IMR-90 (cell line): ENCODE results near the gene IGDCC3. TPM values are rescaled to one million over a fixed set of nuclear protein-coding genes. Genes with fewer than 3 reads are reported as not detected.

Source experiments
- ATAC-seq: fragments of 200-7000 bp; cut with Tn5 transposase; 2 replicates; pipeline ENCODE4 v1.9.1; 2020; ENCODE audit warnings: low read depth, mild to moderate bottlenecking, moderate library complexity
- BruUV-seq: library from RNA; stranded (reverse); fragments of 400-500 nt; replicated peaks from 2 replicates; lab custom pipeline; 2021; lab: Mats Ljungman, UMichigan
- CTCF ChIA-PET: fragments of 300-600 bp; formaldehyde crosslinking; extraction: SDS; loops from one replicate; lab custom pipeline; 2021; ENCODE audit warnings: antibody characterized with exemption; lab: Yijun Ruan, JAX
- POLR2A ChIA-PET: fragments of 300-600 bp; sonication (Branson Sonifier 250); formaldehyde crosslinking; loops from one replicate; lab custom pipeline; 2022; ENCODE audit warnings: antibody characterized with exemption; ENCODE audit not compliant: unreplicated experiment; lab: Charles Lee
- DNase-seq: peaks from one replicate; pipeline ENCODE4 v3.0.0; 2013
- H2AFZ ChIP-seq: replicated peaks from 2 replicates; pipeline ENCODE3; 2013; ENCODE audit warnings: low read length, mild to moderate bottlenecking; ENCODE audit not compliant: poor library complexity
- H2AK5ac ChIP-seq: 2 replicates; pipeline ENCODE4 v1.6.1; 2013; ENCODE audit warnings: low read depth, low read length, inconsistent platforms
- H2AK9ac ChIP-seq: replicated peaks from 2 replicates; pipeline ENCODE3; 2013; ENCODE audit warnings: mild to moderate bottlenecking, low read depth, low read length, moderate library complexity; ENCODE audit not compliant: poor library complexity
- H2BK120ac ChIP-seq: 2 replicates; pipeline ENCODE4 v1.6.1; 2013; ENCODE audit warnings: low read depth, low read length, inconsistent platforms
- H2BK15ac ChIP-seq: 3 replicates; pipeline ENCODE4 v1.6.1; 2013; ENCODE audit warnings: low read depth, low read length, inconsistent platforms
- H2BK20ac ChIP-seq: 2 replicates; pipeline ENCODE4 v1.6.1; 2013; ENCODE audit warnings: low read depth, mild to moderate bottlenecking, inconsistent platforms, low read length, moderate library complexity
- H2BK5ac ChIP-seq: 2 replicates; pipeline ENCODE4 v1.6.1; 2013; ENCODE audit warnings: mild to moderate bottlenecking, low read depth, low read length, inconsistent platforms; ENCODE audit not compliant: poor library complexity, severe bottlenecking
- H3K14ac ChIP-seq: replicated peaks from 2 replicates; pipeline ENCODE4 v1.6.1; 2013; ENCODE audit warnings: low read depth, low read length, inconsistent platforms
- H3K18ac ChIP-seq: 2 replicates; pipeline ENCODE4 v1.6.1; 2013; ENCODE audit warnings: low read depth, low read length, control low read depth
- H3K23ac ChIP-seq: 2 replicates; pipeline ENCODE4 v1.6.1; 2013; ENCODE audit warnings: low read depth, low read length, inconsistent platforms
- H3K27ac ChIP-seq: 2 replicates; pipeline ENCODE4 v1.5.1; 2013; ENCODE audit warnings: mild to moderate bottlenecking, control low read depth, low read length; ENCODE audit not compliant: insufficient read depth
- H3K27me3 ChIP-seq: 2 replicates; pipeline ENCODE4 v1.6.1; 2013; ENCODE audit warnings: low read length; ENCODE audit not compliant: control insufficient read depth, insufficient read depth
- H3K36me3 ChIP-seq: 2 replicates; pipeline ENCODE4 v1.6.1; 2013; ENCODE audit warnings: low read length, mixed read lengths; ENCODE audit not compliant: control insufficient read depth, insufficient read depth
- H3K4ac ChIP-seq: 2 replicates; pipeline ENCODE4 v1.6.1; 2013; ENCODE audit warnings: low read depth, low read length, inconsistent platforms
- H3K4me1 ChIP-seq: 2 replicates; pipeline ENCODE4 v1.6.1; 2013; ENCODE audit warnings: low read length, mixed read lengths; ENCODE audit not compliant: control insufficient read depth, insufficient read depth
- H3K4me2 ChIP-seq: 2 replicates; pipeline ENCODE4 v1.6.1; 2013; ENCODE audit warnings: low read depth, mild to moderate bottlenecking, control low read depth, low read length, moderate library complexity
- H3K4me3 ChIP-seq: 2 replicates; pipeline ENCODE4 v1.5.1; 2013; ENCODE audit warnings: low read depth, mild to moderate bottlenecking, control low read depth, low read length, moderate library complexity; ENCODE audit not compliant: insufficient read depth
- H3K56ac ChIP-seq: 2 replicates; pipeline ENCODE4 v1.6.1; 2013; ENCODE audit warnings: low read length, inconsistent platforms; ENCODE audit not compliant: insufficient read depth; ENCODE audit errors: extremely low read depth
- H3K79me1 ChIP-seq, 2 experiments: 2 replicates each; pipeline ENCODE4 v1.6.1; 2013; ENCODE audit warnings: low read length in 2 of 2, inconsistent platforms in 1 of 2, low read depth in 1 of 2
- H3K9ac ChIP-seq: 2 replicates; pipeline ENCODE4 v1.6.1; 2013; ENCODE audit warnings: low read depth, low read length, control low read depth
- H3K9me1 ChIP-seq: 2 replicates; pipeline ENCODE4 v1.6.1; 2013; ENCODE audit warnings: low read length, inconsistent platforms; ENCODE audit not compliant: insufficient read depth
- H3K9me3 ChIP-seq: 2 replicates; pipeline ENCODE4 v1.6.1; 2013; ENCODE audit warnings: low read length; ENCODE audit not compliant: control insufficient read depth, insufficient read depth
- H4K20me1 ChIP-seq: 2 replicates; pipeline ENCODE4 v1.6.1; 2013; ENCODE audit warnings: low read length, inconsistent platforms; ENCODE audit not compliant: insufficient read depth
- H4K5ac ChIP-seq: 2 replicates; pipeline ENCODE4 v1.6.1; 2013; ENCODE audit warnings: mild to moderate bottlenecking, low read depth, low read length, control low read depth
- H4K8ac ChIP-seq, 2 experiments: 2 replicates each; pipeline ENCODE4 v1.6.1; 2013; ENCODE audit warnings: low read depth in 2 of 2, low read length in 2 of 2, control low read depth in 1 of 2, inconsistent platforms in 1 of 2
- H4K91ac ChIP-seq: 2 replicates; pipeline ENCODE4 v1.6.1; 2013; ENCODE audit warnings: low read depth, low read length, inconsistent platforms; ENCODE audit not compliant: insufficient read depth
- BHLHE40 ChIP-seq: fragments of 150-350 bp; IDR thresholded peaks from 2 replicates; pipeline ENCODE4 v1.6.1; 2016; ENCODE audit warnings: mild to moderate bottlenecking, low read depth, low read length
- CEBPB ChIP-seq: IDR thresholded peaks from 2 replicates; pipeline ENCODE4 v1.6.1; 2012; ENCODE audit warnings: low read depth, low read length, improper control_type of control experiment
- CHD1 ChIP-seq: IDR thresholded peaks from 2 replicates; pipeline ENCODE4 v1.6.1; 2012; ENCODE audit warnings: low read depth, low read length, improper control_type of control experiment
- CTCF ChIP-seq: conservative IDR thresholded peaks from 2 replicates; pipeline ENCODE4 v1.5.1; 2012; ENCODE audit warnings: mild to moderate bottlenecking, low read depth, low read length, improper control_type of control experiment
- ELK1 ChIP-seq: fragments of 150-350 bp; IDR thresholded peaks from 2 replicates; pipeline ENCODE4 v1.6.1; 2016; ENCODE audit warnings: low read depth, mild to moderate bottlenecking, low read length, moderate library complexity, borderline replicate concordance
- FOS ChIP-seq: fragments of 150-350 bp; IDR thresholded peaks from 2 replicates; pipeline ENCODE4 v1.6.1; 2016; ENCODE audit warnings: low read depth, low read length
- MAFK ChIP-seq: IDR thresholded peaks from 2 replicates; pipeline ENCODE4 v1.6.1; 2012; ENCODE audit warnings: low read depth, low read length, improper control_type of control experiment
- MAZ ChIP-seq: IDR thresholded peaks from 2 replicates; pipeline ENCODE4 v1.6.1; 2012; ENCODE audit warnings: low read depth, mild to moderate bottlenecking, low read length, improper control_type of control experiment, moderate library complexity, borderline replicate concordance
- MXI1 ChIP-seq: IDR thresholded peaks from 2 replicates; pipeline ENCODE4 v1.6.1; 2012; ENCODE audit warnings: low read depth, mild to moderate bottlenecking, low read length, moderate library complexity, borderline replicate concordance
- NFE2L2 ChIP-seq: fragments of 150-350 bp; IDR thresholded peaks from 2 replicates; pipeline ENCODE4 v1.6.1; 2016; ENCODE audit warnings: low read depth, mild to moderate bottlenecking, low read length
- POLR2A ChIP-seq: IDR thresholded peaks from 2 replicates; pipeline ENCODE4 v1.6.1; 2012; ENCODE audit warnings: mild to moderate bottlenecking, low read depth, low read length
- RAD21 ChIP-seq: IDR thresholded peaks from 2 replicates; pipeline ENCODE4 v1.6.1; 2012; ENCODE audit warnings: low read length, improper control_type of control experiment
- RCOR1 ChIP-seq: IDR thresholded peaks from 2 replicates; pipeline ENCODE4 v1.6.1; 2012; ENCODE audit warnings: mild to moderate bottlenecking, low read length, improper control_type of control experiment; ENCODE audit not compliant: insufficient replicate concordance
- RFX5 ChIP-seq: IDR thresholded peaks from 2 replicates; pipeline ENCODE4 v1.8.0; 2012; ENCODE audit warnings: low read depth, mild to moderate bottlenecking, low read length, moderate library complexity
- SMC3 ChIP-seq: fragments of 150-350 bp; IDR thresholded peaks from 2 replicates; pipeline ENCODE4 v1.6.1; 2016; ENCODE audit warnings: low read depth, mild to moderate bottlenecking, antibody characterized with exemption, low read length, moderate library complexity
- USF2 ChIP-seq: fragments of 150-350 bp; IDR thresholded peaks from 2 replicates; pipeline ENCODE4 v1.6.1; 2017; ENCODE audit warnings: mild to moderate bottlenecking, antibody characterized with exemption, low read length, low read depth
- WGBS, 2 experiments: methylation state at CpG; one replicate each; pipeline versions ENCODE4 v1.1.5 to v1.1.7; 2013; ENCODE audit warnings: missing lambda C conversion rate in 2 of 2; ENCODE audit not compliant: insufficient read length in 1 of 2; ENCODE audit errors: extremely low coverage in 2 of 2; 5-methylcytosine and 5-hydroxymethylcytosine counted together
- dilution Hi-C: fragments of 300-500 bp; cut with HindIII; formaldehyde crosslinking; loops from one replicate; pipeline ENCODE4 v1.14.3; 2018; ENCODE audit warnings: low sequenced_read_pairs; ENCODE audit not compliant: unreplicated experiment
- in situ Hi-C: fragments of 300-500 bp; cut with MboI; formaldehyde crosslinking; loops from 3 replicates; pipeline ENCODE4 v1.14.3; 2019; ENCODE audit warnings: low sequenced_read_pairs, inconsistent platforms, mixed read lengths
- intact Hi-C: fragments of 100-400 bp; cut with micrococcal nuclease; formaldehyde crosslinking; loops from 2 replicates; pipeline ENCODE4 v1.10.0; 2022
- polyA plus RNA-seq, 3 experiments: library from polyadenylated mRNA; depleted of rRNA; stranded (reverse); fragments of >200 nt; gene quantifications; 2 replicates each; pipeline ENCODE4 v1.2.3, GENCODE V29; 2012; ENCODE audit warnings: low replicate concordance in 1 of 3
- total RNA-seq: library from RNA; depleted of rRNA; stranded (reverse); fragments of >200 nt; gene quantifications from 2 replicates; pipeline ENCODE4 v1.2.3, GENCODE V29; 2012

Gene IGDCC3
- total and polyA plus RNA-seq, 2 of the 4 experiments (the other 2 are of a cell fraction) = 0.18 to 0.19 TPM

- POLR2A ChIA-PET = no interaction called here
- in situ Hi-C loops = no loop called here
- intact Hi-C loops = no loop called here
Observed at GRCh38 chr15:65298731-65299130, 79.1 kb downstream of the IGDCC3 start.

More at GRCh38 chr15:65298731-65299130, 79.1 kb downstream of the IGDCC3 start:
- Histone ChIP-seq H3K9me1 (no peaks in the 10 kb centered on the region), H3K18ac (no peak overlapping the region), H3K56ac (no peak overlapping the region), H3K4ac (no peak overlapping the region), H3K4me1 (peaks cover 3% of the 10 kb centered on the region), H2BK5ac (no peak overlapping the region), H2BK15ac (no peak overlapping the region), H2BK20ac (no peak overlapping the region), H2AK9ac (no peak overlapping the region), H3K27me3 (no peaks in the 10 kb centered on the region), H3K23ac (no peak overlapping the region), H3K9me3 (no peaks in the 10 kb centered on the region), H3K14ac (no peak overlapping the region), H4K5ac (no peak overlapping the region), H3K36me3 (no peaks in the 10 kb centered on the region), H4K20me1 (0 out of 2 replicates have a peak, but pooled peaks cover 4% of the 10 kb centered on the region), H3K27ac (no peak overlapping the region), H4K8ac (no peak overlapping the region), H2AFZ (no peak overlapping the region), H3K9ac (no peak overlapping the region), H2BK120ac (no peak overlapping the region), H2AK5ac (no peak overlapping the region), H3K79me1 (no peaks in the 10 kb centered on the region), H3K4me3 (no peak overlapping the region), H4K91ac (no peak overlapping the region), H3K4me2 (no peak overlapping the region)
- no TSS peak for BruUV-seq
- WGBS, 2 experiments = no CpG with 5 or more reads among the region's 11 CpGs
- TF ChIP-seq CHD1 = no peak
- TF ChIP-seq MAFK = no peak
- no peak for TF ChIP-seq MAZ
- TF ChIP-seq FOS = no peak
- TF ChIP-seq POLR2A = no peak
- no peak for TF ChIP-seq NFE2L2
- no peak for TF ChIP-seq RFX5
- no peak for TF ChIP-seq USF2
- no peak for TF ChIP-seq BHLHE40
- TF ChIP-seq MXI1 = no peak
- TF ChIP-seq SMC3 = no peak
- TF ChIP-seq RAD21 = no peak
- no peak for TF ChIP-seq CEBPB
- no peak for TF ChIP-seq RCOR1
- TF ChIP-seq ELK1 = no peak
- TF ChIP-seq CTCF = no peak
- DNase-seq = no peak
- dilution Hi-C loops = no loop called here
- ATAC-seq = no peak
- CTCF ChIA-PET = interaction anchor here (1.2 to 1.6 kb wide), 2 partner anchors 104 to 113 kb away, joined by 4 to 7 read pairs; partner anchors contain the start of gene CLPX
